H1 (cell line): ENCODE measurements around the gene CMSS1. TPM values are rescaled to one million over a fixed set of nuclear protein-coding genes. Genes with fewer than 3 reads are reported as not detected.

Experiments
- CTCF ChIA-PET: fragments of 300-600 bp; sonication (Branson Sonifier 250); formaldehyde crosslinking; loops from one replicate; lab custom pipeline; 2021; ENCODE audit not compliant: partially characterized antibody; lab: Charles Lee
- POLR2A ChIA-PET: fragments of 300-600 bp; sonication (Branson Sonifier 250); formaldehyde crosslinking; loops from one replicate; lab custom pipeline; 2021; ENCODE audit warnings: inconsistent platforms; ENCODE audit not compliant: partially characterized antibody; lab: Charles Lee
- DNase-seq, 2 experiments: peaks; one replicate each; pipeline versions ENCODE4 v3.0.0 to v3.0.0-alpha.2; 2010 to 2022; ENCODE audit warnings: low spot score in 2 of 2, low read depth in 1 of 2, mixed read lengths in 1 of 2
- FAIRE-seq: peaks from 2 replicates; lab custom pipeline; 2011; peaks lifted over from hg19 to GRCh38; lab: Jason Lieb, UNC
- H2AFZ ChIP-seq: 2 replicates; pipeline ENCODE4 v1.8.1; 2012; ENCODE audit warnings: low read length, inconsistent platforms
- H2AK5ac ChIP-seq: 2 replicates; pipeline ENCODE4 v1.6.1; 2013; ENCODE audit warnings: low read depth, low read length
- H2BK120ac ChIP-seq: replicated peaks from 2 replicates; pipeline ENCODE3; 2013; ENCODE audit warnings: low read depth, low read length, inconsistent platforms
- H2BK12ac ChIP-seq: 2 replicates; pipeline ENCODE4 v1.6.1; 2013; ENCODE audit warnings: low read depth, low read length
- H2BK15ac ChIP-seq: 2 replicates; pipeline ENCODE4 v1.6.1; 2013; ENCODE audit warnings: low read length
- H2BK20ac ChIP-seq: 2 replicates; pipeline ENCODE4 v1.6.1; 2013; ENCODE audit warnings: low read length
- H2BK5ac ChIP-seq: 2 replicates; pipeline ENCODE4 v1.6.1; 2013; ENCODE audit warnings: low read depth, low read length
- H3K14ac ChIP-seq: 2 replicates; pipeline ENCODE4 v1.6.1; 2013; ENCODE audit warnings: inconsistent platforms; ENCODE audit not compliant: insufficient read length
- H3K18ac ChIP-seq: 2 replicates; pipeline ENCODE4 v1.6.1; 2013; ENCODE audit warnings: low read length; ENCODE audit errors: extremely low read depth
- H3K23ac ChIP-seq: 2 replicates; pipeline ENCODE4 v1.6.1; 2013; ENCODE audit warnings: inconsistent platforms; ENCODE audit not compliant: insufficient read length
- H3K23me2 ChIP-seq: 2 replicates; pipeline ENCODE4 v1.6.1; 2013; ENCODE audit warnings: low read depth, low read length
- H3K27ac ChIP-seq: 2 replicates; pipeline ENCODE4 v1.6.1; 2011; ENCODE audit warnings: low read depth, low read length, inconsistent platforms
- H3K27me3 ChIP-seq, 4 experiments: replicated peaks in 1 of 4; 1 replicate in 1 of 4; 2 replicates in 3 of 4; pipeline versions ENCODE4 v1.6.1 to v1.8.1; 2011 to 2013; ENCODE audit warnings: low read length in 3 of 4, mild to moderate bottlenecking in 3 of 4, inconsistent platforms in 2 of 4, mixed read lengths in 2 of 4, moderate library complexity in 1 of 4; ENCODE audit not compliant: control insufficient read depth in 3 of 4, insufficient read depth in 3 of 4; ENCODE audit errors: extremely low read depth in 1 of 4
- H3K36me3 ChIP-seq, 4 experiments: 2 replicates each; pipeline versions ENCODE4 v1.6.1 to v1.8.1; 2011 to 2013; ENCODE audit warnings: mild to moderate bottlenecking in 4 of 4, low read length in 3 of 4, moderate library complexity in 2 of 4, control low read depth in 1 of 4, inconsistent platforms in 1 of 4; ENCODE audit not compliant: insufficient read depth in 4 of 4, control insufficient read depth in 2 of 4
- H3K4ac ChIP-seq: replicated peaks from 2 replicates; pipeline ENCODE3; 2013; ENCODE audit warnings: low read length, low read depth, mixed read lengths, inconsistent platforms; ENCODE audit not compliant: insufficient read length
- H3K4me1 ChIP-seq, 4 experiments: replicated peaks in 1 of 4; 1 replicate in 1 of 4; 2 replicates in 3 of 4; pipeline versions ENCODE4 v1.6.1 to v1.8.1; 2011 to 2013; ENCODE audit warnings: low read length in 3 of 4, inconsistent platforms in 2 of 4, mixed read lengths in 1 of 4; ENCODE audit not compliant: insufficient read depth in 4 of 4, control insufficient read depth in 3 of 4
- H3K4me2 ChIP-seq, 2 experiments: 2 replicates each; pipeline versions ENCODE4 v1.6.1 to v1.8.1; 2011 to 2013; ENCODE audit warnings: low read depth in 2 of 2, low read length in 2 of 2, control low read depth in 1 of 2, inconsistent platforms in 1 of 2, mild to moderate bottlenecking in 1 of 2; ENCODE audit not compliant: insufficient read depth in 1 of 2
- H3K4me3 ChIP-seq, 4 experiments: fragments of 200-600, 300-600 bp in 1 of 4; sonication (generic), shearing (Covaris generic), sonication (Bioruptor Twin) in 1 of 4; 2 replicates each; pipeline versions ENCODE4 v1.5.1 to v1.8.1; 2011 to 2016; ENCODE audit warnings: low read length in 4 of 4, low read depth in 3 of 4, control low read depth in 2 of 4, inconsistent platforms in 2 of 4, mild to moderate bottlenecking in 2 of 4, mixed read lengths in 1 of 4, moderate library complexity in 1 of 4; ENCODE audit not compliant: insufficient read depth in 2 of 4; ENCODE audit errors: extremely low read depth in 1 of 4
- H3K56ac ChIP-seq: replicated peaks from 2 replicates; pipeline ENCODE3; 2013; ENCODE audit warnings: low read depth, mild to moderate bottlenecking, mixed read lengths, low read length, inconsistent platforms; ENCODE audit not compliant: insufficient read length
- H3K79me1 ChIP-seq: 2 replicates; pipeline ENCODE4 v1.6.1; 2013; ENCODE audit warnings: low read depth, low read length, control low read depth
- H3K79me2 ChIP-seq, 2 experiments: 2 replicates each; pipeline versions ENCODE4 v1.6.1 to v1.8.1; 2012 to 2013; ENCODE audit warnings: low read length in 2 of 2, mild to moderate bottlenecking in 2 of 2, inconsistent platforms in 1 of 2; ENCODE audit not compliant: insufficient read depth in 2 of 2, control insufficient read depth in 1 of 2
- H3K9ac ChIP-seq, 4 experiments: replicated peaks in 1 of 4; 1 replicate in 1 of 4; 2 replicates in 3 of 4; pipeline versions ENCODE4 v1.6.1 to v1.8.1; 2011 to 2013; ENCODE audit warnings: low read depth in 3 of 4, low read length in 3 of 4, control low read depth in 2 of 4, mild to moderate bottlenecking in 2 of 4, moderate library complexity in 2 of 4, inconsistent platforms in 1 of 4; ENCODE audit errors: extremely low read depth in 1 of 4
- H3K9me3 ChIP-seq, 2 experiments: 2 replicates each; pipeline versions ENCODE4 v1.6.1 to v1.8.1; 2012 to 2013; ENCODE audit warnings: mild to moderate bottlenecking in 2 of 2, moderate library complexity in 2 of 2, control low read depth in 1 of 2, inconsistent platforms in 1 of 2, low read depth in 1 of 2, low read length in 1 of 2, mixed read lengths in 1 of 2; ENCODE audit not compliant: insufficient read depth in 2 of 2
- H4K20me1 ChIP-seq, 2 experiments: replicated peaks in 1 of 2; 2 replicates each; pipeline versions ENCODE3 to v1.8.1; 2011 to 2013; ENCODE audit warnings: inconsistent platforms in 2 of 2, low read length in 2 of 2, mild to moderate bottlenecking in 1 of 2; ENCODE audit not compliant: insufficient read depth in 2 of 2, control insufficient read depth in 1 of 2
- H4K5ac ChIP-seq: 2 replicates; pipeline ENCODE4 v1.6.1; 2013; ENCODE audit warnings: low read length, low read depth, mixed read lengths, inconsistent platforms; ENCODE audit not compliant: insufficient read length
- H4K8ac ChIP-seq: 2 replicates; pipeline ENCODE4 v1.8.0; 2013; ENCODE audit warnings: mild to moderate bottlenecking, moderate library complexity, low read length, inconsistent platforms; ENCODE audit not compliant: insufficient read depth; ENCODE audit errors: extremely low read depth
- H4K91ac ChIP-seq: replicated peaks from 2 replicates; pipeline ENCODE3; 2013; ENCODE audit warnings: low read length, mixed read lengths, inconsistent platforms; ENCODE audit not compliant: insufficient read length
- BRCA1 ChIP-seq: IDR thresholded peaks from 2 replicates; pipeline ENCODE4 v1.6.1; 2012; ENCODE audit warnings: low read depth, low read length, improper control_type of control experiment
- CREB1 ChIP-seq: IDR thresholded peaks from 2 replicates; pipeline ENCODE4 v1.6.1; 2012; ENCODE audit warnings: inconsistent platforms
- EGR1 ChIP-seq: IDR thresholded peaks from 2 replicates; pipeline ENCODE4 v1.6.1; 2011; ENCODE audit warnings: low read depth, low read length, borderline replicate concordance
- FOSL1 ChIP-seq: IDR thresholded peaks from 2 replicates; pipeline ENCODE4 v1.6.1; 2011; ENCODE audit warnings: mild to moderate bottlenecking, low read depth, low read length, moderate library complexity; ENCODE audit not compliant: insufficient read depth
- RNF2 ChIP-seq: fragments of 200-900, 300-1000 bp; sonication (generic); IDR thresholded peaks from 2 replicates; pipeline ENCODE4 v1.7.1; 2016; ENCODE audit warnings: borderline replicate concordance, low read depth, mild to moderate bottlenecking, antibody characterized with exemption, low read length; ENCODE audit not compliant: poor library complexity, severe bottlenecking; ENCODE audit errors: missing control alignments
- SIX5 ChIP-seq: IDR thresholded peaks from 2 replicates; pipeline ENCODE4 v1.6.1; 2011; ENCODE audit warnings: mild to moderate bottlenecking, low read depth, low read length
- SP1 ChIP-seq: IDR thresholded peaks from 2 replicates; pipeline ENCODE4 v1.6.1; 2011; ENCODE audit warnings: low read depth, low read length
- TAF7 ChIP-seq: optimal IDR thresholded peaks from 2 replicates; pipeline ENCODE3; 2011; ENCODE audit warnings: low read depth, mild to moderate bottlenecking, inconsistent platforms, low read length, moderate library complexity, borderline replicate concordance
- polyA plus RNA-seq, 7 experiments: library from polyadenylated mRNA; depleted of rRNA in 3 of 7; stranded (reverse) in 5 of 7; unstranded in 2 of 7; fragments of >200 nt in 5 of 7; fragments of 200-250 nt in 2 of 7; gene quantifications; 1 replicate in 5 of 7; 2 replicates in 1 of 7; 4 replicates in 1 of 7; pipeline versions ENCODE4 v1.2.1 to v1.2.3, GENCODE V29; 2011 to 2013; ENCODE audit warnings: missing spikeins in 2 of 7, mixed read lengths in 2 of 7
- total RNA-seq: library from RNA; stranded (reverse); fragmentation: NEBNext Ultra II Directional; extraction: Animal tissue kit (Norgen Biotek cat#: 25700); gene quantifications from 2 replicates; pipeline ENCODE4 v1.2.1, GENCODE V29; 2021
- TF ChIP-seq, protein P1 (sequence below): IDR thresholded peaks from 2 replicates; pipeline ENCODE4 v1.6.1; 2012; ENCODE audit warnings: inconsistent platforms
- TF ChIP-seq, protein P2 (sequence below): IDR thresholded peaks from 2 replicates; pipeline ENCODE4 v1.6.1; 2011; ENCODE audit warnings: low read length, improper control_type of control experiment
- TF ChIP-seq, protein P3 (sequence below), 3 experiments: IDR thresholded peaks; 1 replicate in 2 of 3; 2 replicates in 1 of 3; pipeline versions ENCODE4 v1.5.1 to v1.6.1; 2011; ENCODE audit warnings: low read length in 3 of 3, mild to moderate bottlenecking in 3 of 3, inconsistent platforms in 2 of 3, low read depth in 1 of 3, moderate library complexity in 1 of 3; ENCODE audit not compliant: insufficient read depth in 1 of 3; ENCODE audit errors: control extremely low read depth in 1 of 3

The CMSS1 gene
- total and polyA plus RNA-seq, 2 of the 8 experiments (the other 6 are each of a cell fraction or from before 2014, with no cell fraction given), result 15.2 to 75.1 TPM

- CTCF ChIA-PET, result interaction anchor here (0.8 to 1.4 kb wide), 4 partner anchors 9 to 230 kb away, joined by 3 to 4 read pairs (median 4); no protein-coding TSS in a partner anchor
- DNase-seq (no peak), FAIRE-seq (no peak)
- H3K79me2 ChIP-seq, result peaks cover 0 to 15% of the 10 kb centered on the region in 2 experiments; a peak in 3 of 4 replicates
- H2BK120ac ChIP-seq, result no peak overlapping the region
- H3K4me1 ChIP-seq, result peaks cover 0 to 5% (median 3%) of the 10 kb centered on the region in 4 experiments; a peak in 3 of 7 replicates
- no peak overlapping the region for H3K18ac ChIP-seq
- peaks cover 0 to 2% of the 10 kb centered on the region in 2 experiments for H4K20me1 ChIP-seq
- H3K4ac ChIP-seq, result no peak overlapping the region
- no peak overlapping the region for H2BK5ac ChIP-seq
- POLR2A ChIA-PET, result no interaction called here
- no peaks in the 10 kb centered on the region for H3K9me3 ChIP-seq
- H4K8ac ChIP-seq, result no peak overlapping the region
- no peak overlapping the region for H3K27ac ChIP-seq
- H3K23ac ChIP-seq, result no peak overlapping the region
- no peaks in the 10 kb centered on the region for H3K36me3 ChIP-seq
- no peak overlapping the region for H3K9ac ChIP-seq
- H2BK20ac ChIP-seq, result no peak overlapping the region
- H4K5ac ChIP-seq, result no peak overlapping the region
- no peak overlapping the region for H4K91ac ChIP-seq
- H2BK12ac ChIP-seq, result no peak overlapping the region
- H2BK15ac ChIP-seq, result no peak overlapping the region
- no peak overlapping the region for H3K56ac ChIP-seq
- H3K4me3 ChIP-seq, result no peak overlapping the region
- no peaks in the 10 kb centered on the region for H3K27me3 ChIP-seq
- H3K79me1 ChIP-seq, result peaks cover 5% of the 10 kb centered on the region
- no peak overlapping the region for H2AFZ ChIP-seq
- no peak overlapping the region for H2AK5ac ChIP-seq
- H3K14ac ChIP-seq, result no peak overlapping the region
- no peak overlapping the region for H3K4me2 ChIP-seq
- no peaks in the 10 kb centered on the region; the same call in 1 of the 2 replicates for H3K23me2 ChIP-seq
- TF ChIP-seq SP1, result no peak
- TF ChIP-seq, protein P1, sequence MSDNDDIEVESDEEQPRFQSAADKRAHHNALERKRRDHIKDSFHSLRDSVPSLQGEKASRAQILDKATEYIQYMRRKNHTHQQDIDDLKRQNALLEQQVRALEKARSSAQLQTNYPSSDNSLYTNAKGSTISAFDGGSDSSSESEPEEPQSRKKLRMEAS, result no peak
- TF ChIP-seq FOSL1, result no peak
- no peak for TF ChIP-seq CREB1
- TF ChIP-seq, protein P2, sequence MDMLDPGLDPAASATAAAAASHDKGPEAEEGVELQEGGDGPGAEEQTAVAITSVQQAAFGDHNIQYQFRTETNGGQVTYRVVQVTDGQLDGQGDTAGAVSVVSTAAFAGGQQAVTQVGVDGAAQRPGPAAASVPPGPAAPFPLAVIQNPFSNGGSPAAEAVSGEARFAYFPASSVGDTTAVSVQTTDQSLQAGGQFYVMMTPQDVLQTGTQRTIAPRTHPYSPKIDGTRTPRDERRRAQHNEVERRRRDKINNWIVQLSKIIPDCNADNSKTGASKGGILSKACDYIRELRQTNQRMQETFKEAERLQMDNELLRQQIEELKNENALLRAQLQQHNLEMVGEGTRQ, result no peak
- TF ChIP-seq SIX5, result no peak
- no peak for TF ChIP-seq BRCA1
- TF ChIP-seq, protein P3, sequence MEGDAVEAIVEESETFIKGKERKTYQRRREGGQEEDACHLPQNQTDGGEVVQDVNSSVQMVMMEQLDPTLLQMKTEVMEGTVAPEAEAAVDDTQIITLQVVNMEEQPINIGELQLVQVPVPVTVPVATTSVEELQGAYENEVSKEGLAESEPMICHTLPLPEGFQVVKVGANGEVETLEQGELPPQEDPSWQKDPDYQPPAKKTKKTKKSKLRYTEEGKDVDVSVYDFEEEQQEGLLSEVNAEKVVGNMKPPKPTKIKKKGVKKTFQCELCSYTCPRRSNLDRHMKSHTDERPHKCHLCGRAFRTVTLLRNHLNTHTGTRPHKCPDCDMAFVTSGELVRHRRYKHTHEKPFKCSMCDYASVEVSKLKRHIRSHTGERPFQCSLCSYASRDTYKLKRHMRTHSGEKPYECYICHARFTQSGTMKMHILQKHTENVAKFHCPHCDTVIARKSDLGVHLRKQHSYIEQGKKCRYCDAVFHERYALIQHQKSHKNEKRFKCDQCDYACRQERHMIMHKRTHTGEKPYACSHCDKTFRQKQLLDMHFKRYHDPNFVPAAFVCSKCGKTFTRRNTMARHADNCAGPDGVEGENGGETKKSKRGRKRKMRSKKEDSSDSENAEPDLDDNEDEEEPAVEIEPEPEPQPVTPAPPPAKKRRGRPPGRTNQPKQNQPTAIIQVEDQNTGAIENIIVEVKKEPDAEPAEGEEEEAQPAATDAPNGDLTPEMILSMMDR (IDR thresholded peaks at IDR 0.05; ENCODE audit: control extremely low read depth in 1 of 3, insufficient read depth in 1 of 3, low read depth in 1 of 3, low read length in 3 of 3), result no peak
- no peak for TF ChIP-seq EGR1
- TF ChIP-seq RNF2, result no peak
- TF ChIP-seq TAF7, result no peak
These were observed 21.1 kb downstream of the CMSS1 start for GRCh38 chr3:99838755-99839154.
